Hepatocyte (in vitro differentiated cells): Measurements from ENCODE around the gene MSTO1. TPM values are rescaled to one million over a fixed set of nuclear protein-coding genes. Genes with fewer than 3 reads are reported as not detected.
"Not testable (repeated sequence)": the region's sequence is repeated elsewhere in the genome, so short reads cannot be mapped to it uniquely, and the experiment has no call there.

Experiments
- DNase-seq: peaks from one replicate; pipeline ENCODE4 v3.0.0-alpha.2; 2016; ENCODE audit warnings: low spot score
- H2AFZ ChIP-seq: fragments of 200-600 bp; sonication (generic); 2 replicates; pipeline ENCODE4 v1.6.0; 2016; ENCODE audit warnings: antibody characterized with exemption, mild to moderate bottlenecking
- H3K27ac ChIP-seq: fragments of 200-600 bp; sonication (generic); 2 replicates; pipeline ENCODE4 v1.5.1; 2016; ENCODE audit warnings: mild to moderate bottlenecking
- H3K27me3 ChIP-seq: fragments of 200-600 bp; sonication (generic); 2 replicates; pipeline ENCODE4 v1.6.1; 2016
- H3K36me3 ChIP-seq: fragments of 200-600 bp; sonication (generic); replicated peaks from 2 replicates; pipeline ENCODE4 v1.5.1; 2016; ENCODE audit warnings: low read depth; ENCODE audit not compliant: insufficient read depth
- H3K4me1 ChIP-seq: fragments of 200-600 bp; sonication (generic); 2 replicates; pipeline ENCODE4 v1.5.1; 2016; ENCODE audit warnings: mild to moderate bottlenecking, moderate library complexity; ENCODE audit not compliant: insufficient read depth
- H3K4me2 ChIP-seq: fragments of 200-600 bp; sonication (generic); 2 replicates; pipeline ENCODE4 v1.6.0; 2016
- H3K4me3 ChIP-seq: fragments of 200-600 bp; sonication (generic); 2 replicates; pipeline ENCODE4 v1.5.1; 2016; ENCODE audit warnings: mild to moderate bottlenecking
- H3K79me2 ChIP-seq: fragments of 200-600 bp; sonication (generic); 2 replicates; pipeline ENCODE4 v1.6.0; 2017; ENCODE audit warnings: mild to moderate bottlenecking
- H3K9me2 ChIP-seq: fragments of 200-600 bp; sonication (generic); replicated peaks from 2 replicates; pipeline ENCODE4 v1.6.0; 2017; ENCODE audit warnings: mild to moderate bottlenecking; ENCODE audit not compliant: insufficient read depth
- H3K9me3 ChIP-seq: fragments of 200-600 bp; sonication (generic); 2 replicates; pipeline ENCODE4 v1.5.1; 2016; ENCODE audit warnings: low read depth, mild to moderate bottlenecking
- H4K20me1 ChIP-seq: fragments of 200-600 bp; sonication (generic); 2 replicates; pipeline ENCODE4 v1.6.0; 2016; ENCODE audit warnings: mild to moderate bottlenecking; ENCODE audit not compliant: insufficient read depth, poor library complexity, severe bottlenecking
- EZH2 ChIP-seq: fragments of 200-600 bp; sonication (generic); IDR thresholded peaks from 2 replicates; pipeline ENCODE4 v1.6.1; 2016; ENCODE audit warnings: antibody characterized with exemption, mild to moderate bottlenecking, borderline replicate concordance
- EZH2phosphoT487 ChIP-seq: fragments of 200-600 bp; sonication (generic); IDR thresholded peaks from one replicate; pipeline ENCODE4 v1.6.1; 2018; ENCODE audit warnings: antibody characterized with exemption, mild to moderate bottlenecking, low read depth, moderate library complexity; ENCODE audit not compliant: unreplicated experiment, severe bottlenecking
- WGBS: methylation state at CpG from one replicate; pipeline ENCODE4 v1.1.6; 2016; ENCODE audit warnings: low lambda C conversion rate; ENCODE audit errors: missing lambda C conversion rate; 5-methylcytosine and 5-hydroxymethylcytosine counted together
- polyA plus RNA-seq: library from polyadenylated mRNA; unstranded; fragments of >200 nt; fragmentation: Nextera tagmentation; extraction: Ambion mirVana; gene quantifications from 2 replicates; pipeline ENCODE4 v1.2.1, GENCODE V29; 2016
- total RNA-seq: library from RNA; depleted of rRNA; stranded (reverse); fragments of >200 nt; gene quantifications from 2 replicates; pipeline ENCODE4 v1.2.3, GENCODE V29; 2014
- TF ChIP-seq, protein P1 (sequence below): fragments of 200-600 bp; sonication (generic); IDR thresholded peaks from 2 replicates; pipeline ENCODE4 v1.5.1; 2016; ENCODE audit warnings: antibody characterized with exemption, mild to moderate bottlenecking; ENCODE audit not compliant: poor library complexity

Gene MSTO1
- total and polyA plus RNA-seq, 2 experiments from 2014 or later = 15.1 to 43.4 TPM

DNA sequence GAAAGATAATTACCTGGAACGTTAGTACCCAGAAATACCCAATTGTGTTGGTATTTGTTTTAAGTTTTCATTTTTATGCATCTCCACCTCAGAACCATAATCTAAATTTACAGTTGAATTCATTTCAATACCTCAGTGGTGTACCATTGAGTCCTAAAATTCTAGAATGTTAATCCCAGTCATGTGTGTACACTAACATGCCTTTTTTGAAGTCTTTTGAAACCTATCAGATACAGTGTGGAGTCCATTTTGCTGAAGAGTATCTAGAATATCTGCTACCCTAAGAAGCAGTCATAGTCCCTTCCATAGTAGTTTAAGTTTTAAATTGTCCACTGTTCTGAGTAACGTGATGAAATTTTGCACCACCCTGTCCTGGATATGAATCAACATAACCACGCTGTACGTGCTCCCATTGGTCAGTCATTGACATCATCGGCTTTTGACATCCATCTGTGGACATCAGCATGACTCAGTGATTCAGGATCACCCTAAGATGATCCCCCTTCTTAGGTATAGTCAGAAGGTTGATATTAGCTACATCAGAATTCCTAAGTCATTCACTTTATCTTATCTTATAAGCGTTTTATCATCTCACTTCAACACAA lies 39.9 kb upstream of the MSTO1 start:
- Histone ChIP-seq H3K27me3 (no peaks in the 10 kb centered on the region), H3K36me3 (no peaks in the 10 kb centered on the region), H3K4me3 (no peak overlapping the region), H4K20me1 (no peaks in the 10 kb centered on the region), H3K9me2 (no peaks in the 10 kb centered on the region), H3K4me1 (no peaks in the 10 kb centered on the region), H3K27ac (no peak overlapping the region), H3K4me2 (no peak overlapping the region), H3K9me3 (no peaks in the 10 kb centered on the region), H2AFZ (no peak overlapping the region), H3K79me2 (peaks cover 56% of the 10 kb centered on the region)
- 84% methylated on average over 6 of the region's 6 CpGs for WGBS
- DNase-seq = peak; percentile 6
- TF ChIP-seq EZH2phosphoT487 (no peak), EZH2 (no peak)
- TF ChIP-seq, protein P1, sequence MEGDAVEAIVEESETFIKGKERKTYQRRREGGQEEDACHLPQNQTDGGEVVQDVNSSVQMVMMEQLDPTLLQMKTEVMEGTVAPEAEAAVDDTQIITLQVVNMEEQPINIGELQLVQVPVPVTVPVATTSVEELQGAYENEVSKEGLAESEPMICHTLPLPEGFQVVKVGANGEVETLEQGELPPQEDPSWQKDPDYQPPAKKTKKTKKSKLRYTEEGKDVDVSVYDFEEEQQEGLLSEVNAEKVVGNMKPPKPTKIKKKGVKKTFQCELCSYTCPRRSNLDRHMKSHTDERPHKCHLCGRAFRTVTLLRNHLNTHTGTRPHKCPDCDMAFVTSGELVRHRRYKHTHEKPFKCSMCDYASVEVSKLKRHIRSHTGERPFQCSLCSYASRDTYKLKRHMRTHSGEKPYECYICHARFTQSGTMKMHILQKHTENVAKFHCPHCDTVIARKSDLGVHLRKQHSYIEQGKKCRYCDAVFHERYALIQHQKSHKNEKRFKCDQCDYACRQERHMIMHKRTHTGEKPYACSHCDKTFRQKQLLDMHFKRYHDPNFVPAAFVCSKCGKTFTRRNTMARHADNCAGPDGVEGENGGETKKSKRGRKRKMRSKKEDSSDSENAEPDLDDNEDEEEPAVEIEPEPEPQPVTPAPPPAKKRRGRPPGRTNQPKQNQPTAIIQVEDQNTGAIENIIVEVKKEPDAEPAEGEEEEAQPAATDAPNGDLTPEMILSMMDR = no peak

DNA sequence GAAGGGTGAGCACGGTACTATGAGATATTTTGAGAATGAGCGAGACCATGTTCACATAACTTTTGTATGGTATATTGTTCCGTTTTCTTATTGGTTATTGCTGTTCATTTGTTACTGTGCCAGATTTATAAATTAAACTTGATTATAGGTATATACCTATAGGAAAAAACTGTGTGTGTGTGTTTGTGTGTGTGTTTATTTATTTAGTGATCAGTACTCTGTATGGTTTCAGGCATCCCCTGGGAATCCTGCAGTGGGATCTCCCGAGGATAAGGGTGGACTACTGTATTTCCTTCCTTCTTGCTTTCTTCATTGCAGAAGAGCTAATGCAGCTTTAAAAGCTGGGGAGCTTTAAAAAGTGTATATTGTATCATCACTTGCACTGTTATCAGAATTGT lies 39.4 kb upstream of the MSTO1 start:
- Histone ChIP-seq H4K20me1 (no peaks in the 10 kb centered on the region), H3K4me1 (no peaks in the 10 kb centered on the region), H3K36me3 (no peaks in the 10 kb centered on the region), H3K4me2 (no peak overlapping the region), H2AFZ (no peak overlapping the region), H3K79me2 (peaks cover 51% of the 10 kb centered on the region), H3K9me2 (no peaks in the 10 kb centered on the region), H3K27ac (no peak overlapping the region), H3K9me3 (no peaks in the 10 kb centered on the region), H3K27me3 (no peaks in the 10 kb centered on the region), H3K4me3 (no peak overlapping the region)
- no peak for DNase-seq
- WGBS = 78% methylated on average over 4 of the region's 4 CpGs
- TF ChIP-seq, protein P1 = no peak
- TF ChIP-seq EZH2 = no peak
- no peak for TF ChIP-seq EZH2phosphoT487

DNA sequence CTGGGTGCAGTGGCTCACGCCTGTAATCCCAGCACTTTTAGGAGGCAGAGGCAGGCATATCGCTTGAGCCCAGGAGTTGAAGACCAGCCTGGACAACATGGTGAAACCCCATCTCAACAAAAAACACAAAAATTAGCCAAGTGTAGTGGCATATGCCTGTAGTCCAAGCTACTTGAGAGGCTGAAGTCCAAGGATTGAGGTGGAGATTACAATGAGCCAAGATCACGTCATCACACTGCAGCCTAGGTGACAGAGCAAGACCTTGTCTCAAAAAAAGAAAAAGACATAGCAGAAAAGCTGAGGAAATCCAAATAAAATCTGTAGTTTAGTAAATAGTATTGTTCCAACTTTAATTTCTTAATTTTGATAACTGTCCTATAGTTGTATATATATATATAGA lies 35.9 kb upstream of the MSTO1 start:
- Histone ChIP-seq H3K4me2 (no peak overlapping the region), H3K27me3 (no peaks in the 10 kb centered on the region), H2AFZ (no peak overlapping the region), H3K4me1 (no peaks in the 10 kb centered on the region), H3K27ac (no peak overlapping the region), H3K9me3 (no peaks in the 10 kb centered on the region), H3K79me2 (peaks cover 19% of the 10 kb centered on the region), H4K20me1 (no peaks in the 10 kb centered on the region), H3K36me3 (no peaks in the 10 kb centered on the region), H3K4me3 (no peak overlapping the region), H3K9me2 (no peaks in the 10 kb centered on the region)
- TF ChIP-seq EZH2 (no peak), EZH2phosphoT487 (no peak)
- TF ChIP-seq, protein P1 = no peak
- 97% methylated on average over 3 of the region's 3 CpGs for WGBS
- DNase-seq = no peak

DNA sequence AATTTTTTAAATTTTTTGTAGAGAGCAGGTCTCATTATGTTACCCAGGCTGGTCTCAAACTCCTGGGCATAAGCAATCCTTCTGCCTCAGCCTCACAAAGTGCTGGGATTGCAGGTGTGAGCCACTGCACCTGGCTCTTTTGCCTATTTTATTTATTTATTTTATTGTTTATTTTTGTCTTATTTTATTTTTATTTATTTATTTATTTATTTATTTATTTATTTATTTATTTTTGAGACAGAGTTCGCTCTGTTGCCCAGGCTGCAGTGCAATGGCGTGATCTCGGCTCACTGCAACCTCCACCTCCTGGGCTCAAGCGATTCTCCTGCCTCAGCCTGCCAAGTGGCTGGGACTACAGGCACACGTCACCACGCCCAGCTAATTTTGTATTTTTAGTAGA lies 34.4 kb upstream of the MSTO1 start:
- H3K4me2 ChIP-seq, H3K9me3 ChIP-seq, DNase-seq, H3K79me2 ChIP-seq, H3K4me1 ChIP-seq, H3K27me3 ChIP-seq, H3K27ac ChIP-seq, H4K20me1 ChIP-seq, H3K4me3 ChIP-seq, H3K36me3 ChIP-seq, H2AFZ ChIP-seq, H3K9me2 ChIP-seq: not testable (repeated sequence)
- 98% methylated on average over 6 of the region's 6 CpGs for WGBS

DNA sequence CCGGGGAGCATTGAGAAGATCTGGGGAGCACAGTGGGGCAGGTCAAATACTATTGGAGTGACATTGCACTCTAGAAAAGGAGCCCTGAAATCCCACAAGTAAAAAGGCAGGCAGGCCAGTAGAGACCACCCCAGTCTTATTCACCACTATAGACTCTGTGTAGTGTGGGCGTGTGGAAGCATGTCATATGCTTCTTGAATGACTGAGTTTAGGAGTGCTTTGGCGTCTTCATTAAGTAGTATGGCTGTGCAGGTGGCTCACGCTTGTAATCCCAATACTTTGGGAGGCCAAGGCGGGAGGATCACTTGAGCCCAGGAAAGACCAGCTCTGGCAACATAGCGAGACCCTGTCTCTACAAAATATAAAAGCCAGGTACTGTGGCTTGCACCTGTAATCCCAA lies 26.2 kb upstream of the MSTO1 start:
- H3K4me1 ChIP-seq, H3K79me2 ChIP-seq, H3K9me3 ChIP-seq, H4K20me1 ChIP-seq, H2AFZ ChIP-seq, H3K27me3 ChIP-seq, H3K4me2 ChIP-seq, H3K4me3 ChIP-seq, H3K9me2 ChIP-seq, DNase-seq, H3K36me3 ChIP-seq, H3K27ac ChIP-seq: not testable (repeated sequence)
- 95% methylated on average over 6 of the region's 6 CpGs for WGBS

DNA sequence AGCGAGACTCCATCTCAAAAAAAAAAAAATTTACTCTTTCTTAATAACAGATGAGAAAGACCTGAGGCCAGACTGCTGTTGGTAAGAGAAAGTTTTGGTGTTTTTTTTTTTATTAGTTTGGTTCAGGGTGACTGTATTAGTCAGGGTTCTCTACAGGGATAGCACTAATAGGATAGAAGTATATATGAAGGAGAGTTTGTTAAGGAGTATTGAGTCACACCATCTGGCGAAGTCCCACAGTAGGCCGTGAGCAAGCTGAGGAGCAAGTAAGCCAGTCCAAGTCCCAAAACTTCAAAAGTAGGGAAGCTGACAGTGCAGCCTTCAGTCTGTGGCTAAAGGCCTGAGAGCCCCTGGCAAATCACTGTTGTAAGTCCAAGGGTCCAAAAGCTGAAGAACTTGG lies 20.7 kb upstream of the MSTO1 start:
- not testable (repeated sequence) for H3K4me2 ChIP-seq, H2AFZ ChIP-seq, H3K9me3 ChIP-seq, H3K36me3 ChIP-seq, H4K20me1 ChIP-seq, H3K27me3 ChIP-seq, H3K79me2 ChIP-seq, H3K9me2 ChIP-seq, H3K27ac ChIP-seq, H3K4me1 ChIP-seq, DNase-seq, H3K4me3 ChIP-seq
- WGBS = 90% methylated on average over 2 of the region's 3 CpGs
